ENCODE measurements around the gene PPID. TPM values are rescaled to one million over a fixed set of nuclear protein-coding genes. Genes with fewer than 3 reads are reported as not detected.

The PPID gene
- total and polyA plus RNA-seq, 9 of the 15 experiments (the other 6 are each of a cell fraction or from before 2014, with no cell fraction given), result 46.5 to 160 (median 98.6) TPM

GRCh38 chr4:158728236-158728635, 5.0 kb upstream of the PPID start:
- intact Hi-C loops (cut with micrococcal nuclease) (loop anchor here (2.0 kb wide), 1 partner anchor 41 kb away; the partner anchor contains the start of gene FNIP2), in situ Hi-C loops (cut with MboI) (loop anchor here (5.0 to 25.0 kb wide), 3 partner anchors 119 to 709 kb away; no protein-coding TSS in a partner anchor)
- no TSS peak for BruUV-seq (replicated peaks)
- peak overlapping the region; percentile 16; the same call in 1 of the 2 replicates for H2AFZ ChIP-seq (ENCODE audit: low read depth, low read length)
- FAIRE-seq (no peak), DNase-seq (ENCODE audit: extremely low read depth in 1 of 4, low spot score in 3 of 4) (no peak), ATAC-seq (no peak)
- TF ChIP-seq ZNF551 (CRISPR knock-in tag; IDR thresholded peaks at IDR 0.05) (no peak), NFIC (IDR thresholded peaks at IDR 0.05) (no peak), REST (IDR thresholded peaks at IDR 0.05; ENCODE audit: borderline replicate concordance) (0 out of 2 replicates have a peak, but pooled peaks have one; percentile 11), REST (CRISPR knock-in tag; IDR thresholded peaks at IDR 0.05; ENCODE audit: low read depth) (no peak), CHD4 (IDR thresholded peaks at IDR 0.05; ENCODE audit: insufficient read depth, insufficient replicate concordance, low read depth, low read length, poor library complexity, severe bottlenecking) (no peak), ZNF57 (CRISPR knock-in tag; IDR thresholded peaks at IDR 0.05) (no peak), CTCF (IDR thresholded peaks at IDR 0.05 in 2 of 3, conservative IDR thresholded peaks at IDR 0.05 in 1 of 3; ENCODE audit: insufficient read depth in 2 of 3, low read depth in 1 of 3, low read length in 3 of 3) (no peak), ETV5 (CRISPR knock-in tag; IDR thresholded peaks at IDR 0.05; ENCODE audit: low read depth) (no peak), DACH1 (IDR thresholded peaks at IDR 0.05; ENCODE audit: partially characterized antibody) (no peak)
- TF ChIP-seq, protein P1, sequence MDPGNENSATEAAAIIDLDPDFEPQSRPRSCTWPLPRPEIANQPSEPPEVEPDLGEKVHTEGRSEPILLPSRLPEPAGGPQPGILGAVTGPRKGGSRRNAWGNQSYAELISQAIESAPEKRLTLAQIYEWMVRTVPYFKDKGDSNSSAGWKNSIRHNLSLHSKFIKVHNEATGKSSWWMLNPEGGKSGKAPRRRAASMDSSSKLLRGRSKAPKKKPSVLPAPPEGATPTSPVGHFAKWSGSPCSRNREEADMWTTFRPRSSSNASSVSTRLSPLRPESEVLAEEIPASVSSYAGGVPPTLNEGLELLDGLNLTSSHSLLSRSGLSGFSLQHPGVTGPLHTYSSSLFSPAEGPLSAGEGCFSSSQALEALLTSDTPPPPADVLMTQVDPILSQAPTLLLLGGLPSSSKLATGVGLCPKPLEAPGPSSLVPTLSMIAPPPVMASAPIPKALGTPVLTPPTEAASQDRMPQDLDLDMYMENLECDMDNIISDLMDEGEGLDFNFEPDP (CRISPR knock-in tag; IDR thresholded peaks at IDR 0.05), result no peak
- whole genome bisulfite sequencing (ENCODE audit: insufficient coverage, low coverage, missing lambda C conversion rate), result 0% methylated on average over 1 of the region's 1 CpG
- H4K20me1 ChIP-seq (replicated peaks; ENCODE audit: control insufficient read depth, insufficient read depth, low read length), result no peaks in the 10 kb centered on the region
- H3K4me1 ChIP-seq (replicated peaks in 1 of 2; ENCODE audit: control insufficient read depth in 2 of 2, insufficient read depth in 2 of 2, low read length in 2 of 2), result no peaks in the 10 kb centered on the region; a peak in 2 of 5 replicates
- H3K9ac ChIP-seq (ENCODE audit: insufficient read depth in 1 of 2, low read depth in 2 of 2, low read length in 2 of 2), result no peak overlapping the region
- H3K27ac ChIP-seq (ENCODE audit: extremely low read depth, low read depth, low read length), result no peak overlapping the region
- no peaks in the 10 kb centered on the region for H3K36me3 ChIP-seq (ENCODE audit: control insufficient read depth, insufficient read depth, low read length)
- no peaks in the 10 kb centered on the region for H3K9me1 ChIP-seq (ENCODE audit: control insufficient read depth, insufficient read depth, low read length)
- H3K4me2 ChIP-seq (ENCODE audit: insufficient read depth, low read length), result no peak overlapping the region
- H3K9me3 ChIP-seq (replicated peaks; ENCODE audit: control insufficient read depth, insufficient read depth, low read depth, low read length), result no peaks in the 10 kb centered on the region
- no peaks in the 10 kb centered on the region for H3K27me3 ChIP-seq (ENCODE audit: control insufficient read depth in 2 of 2, insufficient read depth in 2 of 2, low read length in 2 of 2)
- CTCF ChIA-PET (ENCODE audit: low intra/inter-chr PET ratio), result no interaction called here
- POLR2A ChIA-PET, result no interaction called here
- H3K4me3 ChIP-seq, result no peak overlapping the region
- 0 out of 3 replicates have a peak, but pooled peaks cover 2% of the 10 kb centered on the region for H3K79me2 ChIP-seq (ENCODE audit: control insufficient read depth, insufficient read depth, low read length)
